PC-9 (cell line): ENCODE results near the gene SLC43A3.

Experiments
- EZH2 ChIP-seq: fragments of 200-600 bp; sonication (generic); IDR thresholded peaks from 2 replicates; pipeline ENCODE4 v1.8.0; 2017; ENCODE audit warnings: antibody characterized with exemption, low read depth
- TF ChIP-seq, protein P1 (sequence below): fragments of 200-600 bp; sonication (generic); conservative IDR thresholded peaks from 2 replicates; pipeline ENCODE4 v1.6.1; 2017; ENCODE audit warnings: mixed run types, antibody characterized with exemption, mild to moderate bottlenecking, moderate library complexity

DNA sequence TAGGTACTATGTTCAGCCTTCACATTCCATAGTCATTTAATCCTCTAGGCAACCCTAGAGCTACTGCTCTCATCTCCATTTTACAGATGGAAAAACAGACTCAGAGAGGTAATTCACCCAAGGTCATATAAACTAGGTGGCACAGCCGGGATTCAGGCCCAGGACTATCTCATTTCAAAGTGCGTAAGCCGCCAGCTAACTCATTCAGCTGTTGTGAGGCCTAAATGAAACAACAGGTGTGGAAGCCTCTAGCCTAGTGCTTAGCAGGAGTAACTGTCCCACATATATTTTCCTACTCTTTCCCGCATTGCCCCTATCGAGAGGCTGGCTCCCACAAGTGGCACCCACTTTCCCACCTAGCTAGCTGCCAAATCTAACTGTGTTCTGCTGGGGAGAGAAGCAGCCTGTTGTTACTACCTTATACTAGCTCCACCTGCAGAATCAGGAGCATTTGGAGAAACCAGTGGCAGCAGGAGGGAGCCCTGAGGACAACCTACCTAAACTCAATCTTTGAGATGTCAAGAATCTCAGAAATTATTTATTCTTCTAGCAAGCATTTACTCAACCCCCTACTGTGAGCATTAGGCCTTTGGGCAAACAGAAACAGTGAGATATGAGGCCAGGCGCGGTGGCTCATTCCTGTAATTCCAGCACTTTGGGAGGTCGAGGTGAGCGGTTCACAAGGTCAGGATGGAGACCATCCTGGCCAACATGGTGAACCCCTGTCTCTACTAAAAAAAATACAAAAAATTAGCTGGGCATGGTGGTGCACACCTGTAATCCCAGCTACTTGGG, 66.8 kb downstream of the SLC43A3 start:
- TF ChIP-seq, protein P1, sequence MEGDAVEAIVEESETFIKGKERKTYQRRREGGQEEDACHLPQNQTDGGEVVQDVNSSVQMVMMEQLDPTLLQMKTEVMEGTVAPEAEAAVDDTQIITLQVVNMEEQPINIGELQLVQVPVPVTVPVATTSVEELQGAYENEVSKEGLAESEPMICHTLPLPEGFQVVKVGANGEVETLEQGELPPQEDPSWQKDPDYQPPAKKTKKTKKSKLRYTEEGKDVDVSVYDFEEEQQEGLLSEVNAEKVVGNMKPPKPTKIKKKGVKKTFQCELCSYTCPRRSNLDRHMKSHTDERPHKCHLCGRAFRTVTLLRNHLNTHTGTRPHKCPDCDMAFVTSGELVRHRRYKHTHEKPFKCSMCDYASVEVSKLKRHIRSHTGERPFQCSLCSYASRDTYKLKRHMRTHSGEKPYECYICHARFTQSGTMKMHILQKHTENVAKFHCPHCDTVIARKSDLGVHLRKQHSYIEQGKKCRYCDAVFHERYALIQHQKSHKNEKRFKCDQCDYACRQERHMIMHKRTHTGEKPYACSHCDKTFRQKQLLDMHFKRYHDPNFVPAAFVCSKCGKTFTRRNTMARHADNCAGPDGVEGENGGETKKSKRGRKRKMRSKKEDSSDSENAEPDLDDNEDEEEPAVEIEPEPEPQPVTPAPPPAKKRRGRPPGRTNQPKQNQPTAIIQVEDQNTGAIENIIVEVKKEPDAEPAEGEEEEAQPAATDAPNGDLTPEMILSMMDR: no peak
- no peak for TF ChIP-seq EZH2
